Measurements from ENCODE around the gene TTLL13. TPM values are rescaled to one million over a fixed set of nuclear protein-coding genes. Genes with fewer than 3 reads are reported as not detected.
A peak's percentile ranks its signal among the peaks of the same experiment; 100 is the strongest.

Gene TTLL13
- total and polyA plus RNA-seq, 2 of the 8 experiments (the other 6 are each of a cell fraction or from before 2014, with no cell fraction given): 0.03 TPM; not detected in 1

DNA sequence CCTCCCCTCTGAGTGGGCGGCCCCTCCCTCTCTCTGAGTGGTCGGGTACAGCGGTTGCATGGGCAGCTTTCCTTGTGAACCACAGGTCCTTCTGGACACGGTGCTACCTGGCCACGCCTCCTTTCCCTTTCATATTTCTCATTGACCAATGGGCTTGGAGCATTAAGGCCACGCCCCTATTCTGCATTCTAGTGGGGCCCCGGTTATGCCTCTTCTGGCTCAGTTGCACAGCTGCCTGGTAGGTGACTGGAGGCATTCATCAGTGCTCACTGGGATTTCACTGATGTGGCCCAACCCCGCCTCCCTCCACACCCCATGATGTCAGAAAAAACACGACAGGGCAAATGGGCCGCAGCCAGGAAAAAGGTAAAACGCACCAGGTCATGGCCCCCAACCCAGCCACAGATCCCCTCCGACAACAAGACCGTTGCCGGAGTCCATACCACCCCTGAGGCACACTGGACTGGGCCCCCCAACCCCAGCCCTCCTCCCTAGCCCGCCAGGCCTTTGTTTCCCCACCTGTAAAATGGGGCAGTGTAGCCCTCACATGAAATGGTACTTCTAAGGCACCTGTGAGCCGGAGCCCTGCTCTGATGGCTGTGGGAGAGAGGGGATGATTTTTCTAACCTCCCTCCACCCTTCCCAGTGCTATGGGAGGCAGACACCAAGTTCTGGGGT, 42.5 kb downstream of the TTLL13 start:
- Histone ChIP-seq H4K91ac (replicated peaks; ENCODE audit: insufficient read length, low read length) (no peak overlapping the region), H2BK15ac (ENCODE audit: low read length) (peak overlapping the region; percentile 31; the same call in 1 of the 2 replicates), H4K8ac (ENCODE audit: extremely low read depth, insufficient read depth, low read length) (no peak overlapping the region), H2BK5ac (ENCODE audit: low read depth, low read length) (no peak overlapping the region), H3K4ac (replicated peaks; ENCODE audit: insufficient read length, low read depth, low read length) (no peak overlapping the region), H3K4me2 (ENCODE audit: insufficient read depth in 1 of 2, low read depth in 2 of 2, low read length in 2 of 2) (no peak overlapping the region), H3K27me3 (replicated peaks in 1 of 4; ENCODE audit: control insufficient read depth in 3 of 4, extremely low read depth in 1 of 4, insufficient read depth in 3 of 4, low read length in 3 of 4) (no peaks in the 10 kb centered on the region), H2BK20ac (ENCODE audit: low read length) (no peak overlapping the region), H3K36me3 (ENCODE audit: control insufficient read depth in 2 of 4, insufficient read depth in 4 of 4, low read length in 3 of 4) (no peaks in the 10 kb centered on the region), H2AK5ac (ENCODE audit: low read depth, low read length) (no peak overlapping the region), H2BK120ac (replicated peaks; ENCODE audit: low read depth, low read length) (no peak overlapping the region), H3K9ac (replicated peaks in 1 of 4; ENCODE audit: extremely low read depth in 1 of 4, low read depth in 3 of 4, low read length in 3 of 4) (no peak overlapping the region), H3K56ac (replicated peaks; ENCODE audit: insufficient read length, low read depth, low read length) (no peak overlapping the region), H2AFZ (ENCODE audit: low read length) (no peak overlapping the region), H3K79me2 (ENCODE audit: control insufficient read depth in 1 of 2, insufficient read depth in 2 of 2, low read length in 2 of 2) (no peaks in the 10 kb centered on the region), H3K18ac (ENCODE audit: extremely low read depth, low read length) (no peak overlapping the region), H3K4me3 (ENCODE audit: extremely low read depth in 1 of 4, insufficient read depth in 2 of 4, low read depth in 3 of 4, low read length in 4 of 4) (no peak overlapping the region), H3K4me1 (replicated peaks in 1 of 4; ENCODE audit: control insufficient read depth in 3 of 4, insufficient read depth in 4 of 4, low read length in 3 of 4) (peaks cover 0 to 12% (median 6%) of the 10 kb centered on the region in 4 experiments; a peak in 6 of 7 replicates), H2BK12ac (ENCODE audit: low read depth, low read length) (no peak overlapping the region), H4K20me1 (replicated peaks in 1 of 2; ENCODE audit: control insufficient read depth in 1 of 2, insufficient read depth in 2 of 2, low read length in 2 of 2) (no peaks in the 10 kb centered on the region), H3K27ac (ENCODE audit: low read depth, low read length) (no peak overlapping the region), H4K5ac (ENCODE audit: insufficient read length, low read depth, low read length) (no peak overlapping the region), H3K79me1 (ENCODE audit: low read depth, low read length) (no peaks in the 10 kb centered on the region), H3K23me2 (ENCODE audit: low read depth, low read length) (no peaks in the 10 kb centered on the region), H3K14ac (ENCODE audit: insufficient read length) (no peak overlapping the region), H3K23ac (ENCODE audit: insufficient read length) (no peak overlapping the region), H3K9me3 (ENCODE audit: insufficient read depth in 2 of 2, low read depth in 1 of 2, low read length in 1 of 2) (no peaks in the 10 kb centered on the region)
- WGBS, 2 experiments (ENCODE audit: extremely low coverage in 1 of 2, insufficient coverage in 1 of 2, insufficient read length in 1 of 2, insufficient replicate concordance in 2 of 2, low coverage in 1 of 2, low lambda C conversion rate in 2 of 2, missing lambda C conversion rate in 1 of 2): 75% methylated on average over 16 of the region's 16 CpGs; no CpG with 5 or more reads in 1 of the 2 experiments
- CTCF ChIA-PET (ENCODE audit: partially characterized antibody): interaction anchor here (0.6 to 2.6 kb wide), 19 partner anchors 9 to 218 kb away, joined by 3 to 42 read pairs (median 4); partner anchors contain the start of genes SEMA4B and TTLL13
- POLR2A ChIA-PET (ENCODE audit: partially characterized antibody): interaction anchor here (1.1 kb wide), 1 partner anchor 58 kb away, joined by 3 read pairs; the partner anchor contains the start of genes CIB1 and GDPGP1
- FAIRE-seq: no peak
- TF ChIP-seq KDM1A (IDR thresholded peaks at IDR 0.05; ENCODE audit: borderline replicate concordance, low read length): peak; percentile 45; the same call in 1 of the 2 replicates
- TF ChIP-seq EP300 (IDR thresholded peaks at IDR 0.05; ENCODE audit: borderline replicate concordance in 1 of 2, low read depth in 2 of 2, low read length in 2 of 2): no peak
- TF ChIP-seq TAF1 (IDR thresholded peaks at IDR 0.05; ENCODE audit: low read depth, low read length): no peak
- DNase-seq (ENCODE audit: low read depth in 1 of 2, low spot score in 2 of 2): no peak
